Frontal cortex (tissue), 4 donors: ENCODE measurements around the gene ST3GAL3. TPM values are rescaled to one million over a fixed set of nuclear protein-coding genes. Genes with fewer than 3 reads are reported as not detected.
"Not testable (repeated sequence)": the region's sequence is repeated elsewhere in the genome, so short reads cannot be mapped to it uniquely, and the experiment has no call there.

Experiments
- DNase-seq, 2 donors: peaks; one replicate each; pipeline ENCODE4 v3.0.0; 2012; ENCODE audit warnings: low spot score in 2 of 2
- FAIRE-seq: peaks from 2 replicates; lab custom pipeline; 2012; peaks lifted over from hg19 to GRCh38; lab: Jason Lieb, UNC
- total RNA-seq: library from RNA; depleted of rRNA; stranded (reverse); fragments of >200 nt; gene quantifications from one replicate; pipeline ENCODE4 v1.2.3, GENCODE V29; 2014
- donor health status: control.
- donor health status: control.
- donor health status: control.

The ST3GAL3 gene
- total RNA-seq, 1 donor from 2014 or later: 34.2 TPM

DNA sequence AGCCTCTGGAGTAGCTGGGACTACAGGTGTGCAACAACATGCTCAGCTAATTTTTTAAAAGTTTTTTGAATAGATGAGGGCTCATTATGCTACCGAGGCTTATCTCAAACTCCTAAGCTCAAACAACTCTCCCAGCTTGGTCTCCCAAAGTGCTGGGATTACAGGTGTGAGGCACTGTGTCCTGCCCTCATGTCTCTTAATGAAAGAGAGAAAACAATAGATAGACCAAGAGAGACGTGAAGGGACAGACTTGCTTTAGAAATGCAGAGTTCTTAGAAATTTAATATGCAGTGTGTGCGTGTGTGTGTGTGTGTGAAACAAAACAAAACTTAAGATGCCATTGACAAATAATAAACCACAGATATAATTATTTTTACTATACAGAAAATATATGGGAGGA is 105.2 kb downstream of the ST3GAL3 start:
- DNase-seq (no peak), FAIRE-seq (no peak)

DNA sequence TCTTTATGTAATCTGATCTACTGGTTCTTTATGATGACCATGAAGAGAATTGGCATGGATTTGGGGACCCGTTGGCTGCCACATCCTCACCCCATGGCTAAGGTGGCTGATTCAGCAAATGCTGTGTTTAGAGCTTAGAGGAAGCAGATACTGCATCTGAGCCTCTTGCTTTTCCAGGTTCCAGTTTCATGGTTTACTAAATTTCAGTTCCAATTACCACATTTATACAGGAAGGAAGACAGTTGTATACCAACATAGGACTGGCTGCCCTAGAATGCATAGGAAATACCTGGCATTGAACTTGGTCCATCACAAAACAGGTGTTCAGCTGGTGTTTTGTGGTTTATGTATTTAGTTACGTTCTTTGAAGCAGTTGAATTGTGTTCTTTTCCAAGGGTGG is 107.1 kb downstream of the ST3GAL3 start:
- DNase-seq (no peak), FAIRE-seq (no peak)

DNA sequence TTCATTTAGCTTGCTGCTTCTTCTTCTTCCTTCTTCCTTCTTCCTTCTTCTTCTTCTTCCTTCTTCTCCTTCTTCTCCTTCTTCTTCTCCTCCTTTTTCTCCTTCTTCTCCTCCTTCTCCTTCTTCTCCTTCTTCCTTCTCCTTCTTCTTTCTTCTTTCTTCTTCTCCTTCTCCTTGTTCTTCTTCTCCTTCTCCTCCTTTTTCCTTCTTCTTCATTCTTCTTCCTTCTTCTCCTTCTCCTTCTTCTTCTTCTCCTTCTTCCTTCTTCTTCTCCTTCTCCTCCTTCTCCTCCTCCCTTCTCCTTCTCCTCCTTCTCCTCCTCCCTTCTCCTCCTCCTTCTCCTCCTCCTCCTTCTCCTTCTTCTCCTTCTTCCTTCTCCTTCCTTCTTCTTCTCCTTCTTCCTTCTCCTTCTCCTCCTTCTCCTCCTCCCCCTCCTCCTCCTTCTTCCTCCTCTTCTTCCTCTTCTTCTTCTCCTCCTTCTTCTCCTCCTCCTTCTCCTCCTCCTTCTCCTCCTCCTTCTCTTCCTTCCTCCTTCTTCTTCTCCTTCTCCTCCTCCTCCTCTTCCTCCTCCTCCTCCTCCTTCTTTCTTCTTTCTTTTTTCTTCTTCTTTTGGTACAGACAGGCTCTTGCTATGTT is 110.1 kb downstream of the ST3GAL3 start:
- DNase-seq (no peak), FAIRE-seq (no peak)

DNA sequence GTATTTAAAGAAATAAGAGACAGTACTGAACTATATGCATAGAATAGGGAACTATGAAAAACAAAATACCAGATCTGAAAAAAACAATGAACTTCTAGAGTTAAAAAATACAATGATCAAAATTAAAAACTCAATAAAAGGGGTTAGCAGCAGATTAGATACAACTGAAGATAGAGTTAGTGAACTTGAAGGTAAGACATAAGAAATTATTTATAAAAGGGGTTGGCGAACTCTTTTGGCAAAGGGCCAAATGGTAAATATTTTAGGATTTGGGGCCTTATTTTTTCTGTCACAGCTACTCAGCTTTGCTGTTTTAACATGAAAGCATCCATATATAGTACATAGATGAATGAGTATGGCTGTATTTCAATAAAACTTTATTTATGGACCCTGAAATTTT is 111.4 kb downstream of the ST3GAL3 start:
- no peak for FAIRE-seq
- no peak for DNase-seq

DNA sequence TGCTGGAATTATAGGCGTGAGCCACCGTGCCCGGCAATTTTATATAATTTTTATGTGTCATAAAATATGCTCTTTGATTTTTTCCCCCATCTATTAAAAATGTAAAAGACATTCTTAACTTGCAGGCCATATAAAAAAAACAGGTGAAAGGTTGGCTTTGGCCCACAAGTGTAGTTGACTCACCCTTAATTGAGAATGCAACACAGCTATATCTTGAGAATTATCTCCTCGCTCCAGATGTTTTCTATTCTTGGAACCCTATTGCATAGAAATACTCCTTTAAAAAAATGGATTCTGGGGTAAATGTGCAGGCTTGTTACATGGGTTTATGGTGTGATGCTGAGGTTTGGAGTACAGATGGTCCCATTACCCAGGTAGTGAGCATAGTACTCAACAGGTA is 112.0 kb downstream of the ST3GAL3 start:
- no peak for FAIRE-seq
- DNase-seq: no peak

DNA sequence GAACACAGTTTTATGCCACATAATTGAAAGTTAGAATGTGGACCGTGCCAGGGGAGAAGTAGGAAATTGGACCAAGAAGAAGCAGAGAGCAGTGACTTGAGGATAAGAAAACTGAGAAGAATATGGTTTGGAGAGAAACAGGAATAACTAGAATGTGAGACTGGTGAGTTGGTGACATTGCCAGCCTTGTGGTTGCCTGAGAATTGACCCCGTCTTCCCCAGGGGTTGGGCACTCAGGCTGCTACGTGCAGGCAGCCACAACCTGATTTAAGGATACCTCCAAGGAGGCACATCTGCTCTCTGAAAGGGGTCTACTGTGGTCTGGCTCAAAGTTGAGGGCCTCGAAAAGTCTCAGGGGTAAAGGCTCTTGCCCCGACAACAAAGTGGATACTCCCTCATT is 114.1 kb downstream of the ST3GAL3 start:
- FAIRE-seq (no peak), DNase-seq (no peak)

DNA sequence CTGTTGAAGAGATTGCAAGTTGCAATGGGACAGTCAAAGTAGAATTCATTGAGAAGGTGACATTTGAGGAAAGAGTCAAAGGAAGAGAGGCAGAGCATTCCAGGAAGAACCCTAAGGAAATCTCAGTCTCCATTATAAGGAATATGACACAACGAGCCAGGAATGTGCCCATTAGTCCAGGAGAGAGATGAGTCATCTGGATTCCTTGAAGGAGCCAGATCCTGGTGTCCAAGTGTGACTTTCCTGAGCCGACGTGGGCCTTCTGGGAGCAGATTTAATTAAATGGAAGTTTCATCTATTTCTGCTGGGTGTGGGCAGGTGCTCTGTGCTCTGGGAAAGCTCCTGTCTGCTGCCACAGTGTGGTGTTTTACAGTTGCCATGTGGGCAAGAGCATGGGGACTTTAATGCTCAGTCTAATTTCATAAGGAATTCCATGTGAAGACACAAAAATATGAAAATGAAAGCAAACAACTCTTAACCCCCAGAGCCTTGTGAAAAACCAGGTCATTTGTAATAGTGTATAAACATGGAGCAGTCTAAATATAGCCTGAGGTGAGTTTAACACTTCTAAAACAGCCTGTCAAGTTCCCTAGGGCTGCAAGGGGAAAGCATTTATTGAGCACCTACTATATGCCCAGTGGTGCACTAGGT is 114.8 kb downstream of the ST3GAL3 start:
- DNase-seq (no peak), FAIRE-seq (no peak)

DNA sequence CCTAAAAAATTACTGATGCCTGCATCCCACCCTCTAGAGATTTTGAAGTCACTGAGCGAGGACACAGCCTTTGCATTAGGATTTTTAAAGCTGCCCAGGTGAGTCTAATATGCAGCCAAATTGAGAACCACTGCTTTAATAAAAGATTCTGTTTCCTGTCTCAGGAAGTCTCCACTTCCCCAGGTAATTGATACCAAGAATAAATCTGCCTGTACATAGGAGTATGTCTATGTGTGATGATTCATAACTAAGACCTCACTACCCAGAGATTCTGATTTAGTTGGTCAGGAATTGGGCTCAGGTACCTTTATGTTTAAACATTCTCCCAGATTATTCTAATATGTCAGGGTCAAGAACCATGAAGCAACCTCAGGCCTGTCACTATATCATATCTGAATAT is 117.5 kb downstream of the ST3GAL3 start:
- DNase-seq (no peak), FAIRE-seq (no peak)

DNA sequence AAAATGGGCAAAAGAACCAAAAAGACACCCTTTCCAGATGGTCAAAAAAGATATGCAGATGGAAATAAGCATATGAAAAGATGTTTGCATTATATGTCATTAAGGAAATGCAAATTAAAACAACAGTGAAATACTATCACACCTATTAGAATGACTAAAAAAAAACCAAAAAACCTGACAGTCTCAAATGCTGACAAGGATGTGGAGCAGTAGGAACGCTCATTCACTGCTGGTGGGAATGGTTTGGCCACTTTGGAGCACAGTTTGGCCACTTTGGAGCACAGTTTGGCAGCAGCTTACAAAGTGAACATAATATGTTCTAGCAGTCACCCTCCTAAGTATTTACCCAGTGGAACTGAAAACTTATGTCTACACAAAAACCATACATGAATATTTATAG is 121.2 kb downstream of the ST3GAL3 start:
- DNase-seq (no peak), FAIRE-seq (no peak)

DNA sequence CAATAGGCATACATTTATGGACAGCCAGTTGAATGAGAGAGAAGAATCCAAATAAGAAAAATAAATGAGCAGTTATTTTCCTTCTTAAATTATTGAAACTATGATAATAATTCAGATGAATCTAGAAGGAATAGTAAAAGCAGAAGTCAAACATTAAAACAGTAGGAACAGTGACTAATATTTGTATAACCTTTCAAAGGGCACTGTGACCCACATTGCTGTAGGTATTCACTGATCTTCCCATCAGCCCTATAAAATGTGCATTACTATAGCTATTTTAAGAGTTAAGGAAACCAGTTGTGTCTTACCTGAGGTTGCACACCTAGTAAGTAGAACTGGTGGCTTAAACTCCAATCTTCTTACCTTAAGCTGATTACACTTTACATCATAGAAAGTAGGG is 123.5 kb downstream of the ST3GAL3 start:
- DNase-seq: no peak
- no peak for FAIRE-seq

DNA sequence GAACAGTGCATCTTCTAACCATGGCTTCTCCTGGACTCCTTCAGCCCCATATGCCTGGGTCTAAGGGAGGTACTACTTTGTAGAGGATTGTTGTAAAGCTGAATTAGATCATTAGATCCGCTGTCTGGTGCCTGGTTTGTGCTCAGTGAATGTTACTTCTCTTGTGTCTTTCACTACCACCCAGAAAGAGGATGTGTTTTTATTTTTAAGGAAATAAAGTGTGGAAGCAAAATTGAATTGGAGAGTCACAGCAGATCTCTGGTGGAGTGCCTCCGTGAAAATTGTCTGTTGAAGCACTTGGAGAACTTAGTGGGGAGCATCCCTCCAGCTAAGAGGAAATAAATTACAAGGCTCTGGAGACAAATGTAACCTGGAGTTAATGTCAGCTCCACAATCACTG is 124.5 kb downstream of the ST3GAL3 start:
- no peak for DNase-seq
- no peak for FAIRE-seq

DNA sequence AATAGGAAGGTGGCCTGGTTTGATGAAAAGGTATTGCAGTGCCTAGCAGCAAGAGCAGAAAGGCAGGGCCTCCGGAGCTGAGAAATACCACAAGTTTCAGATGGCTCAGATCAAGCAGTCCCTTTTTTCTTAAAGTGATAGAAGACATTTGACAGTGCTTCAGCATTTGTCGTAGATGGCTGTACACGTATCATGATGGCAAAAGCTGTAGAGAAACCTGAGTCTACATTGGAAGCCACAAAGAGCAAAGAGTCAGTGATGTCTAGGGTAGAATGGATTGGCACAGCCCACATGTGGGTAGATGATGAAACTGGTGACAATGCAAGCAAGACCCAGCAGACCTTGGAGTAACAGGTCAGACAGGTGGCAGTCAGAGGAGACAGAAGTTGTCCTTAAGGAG is 124.9 kb downstream of the ST3GAL3 start:
- FAIRE-seq: no peak
- DNase-seq: no peak

DNA sequence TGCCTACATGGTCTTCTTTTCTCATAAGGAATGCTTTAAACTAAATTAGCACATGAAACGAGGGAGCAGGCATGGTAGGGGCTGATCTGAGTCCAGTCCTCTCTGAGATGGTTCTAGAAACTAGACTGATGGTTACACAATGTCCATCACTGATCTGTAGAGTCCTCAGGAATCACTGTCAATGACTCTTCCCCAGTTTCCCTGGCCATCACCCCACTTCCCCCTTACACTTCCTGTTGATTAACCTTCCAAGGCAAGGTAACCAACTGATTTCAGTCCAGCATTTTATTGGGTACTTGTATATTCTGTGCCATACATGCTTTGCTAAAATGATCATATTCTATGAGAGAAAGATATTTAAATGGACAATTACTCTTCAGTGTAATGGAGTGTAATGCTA is 125.7 kb downstream of the ST3GAL3 start:
- DNase-seq: no peak
- no peak for FAIRE-seq

DNA sequence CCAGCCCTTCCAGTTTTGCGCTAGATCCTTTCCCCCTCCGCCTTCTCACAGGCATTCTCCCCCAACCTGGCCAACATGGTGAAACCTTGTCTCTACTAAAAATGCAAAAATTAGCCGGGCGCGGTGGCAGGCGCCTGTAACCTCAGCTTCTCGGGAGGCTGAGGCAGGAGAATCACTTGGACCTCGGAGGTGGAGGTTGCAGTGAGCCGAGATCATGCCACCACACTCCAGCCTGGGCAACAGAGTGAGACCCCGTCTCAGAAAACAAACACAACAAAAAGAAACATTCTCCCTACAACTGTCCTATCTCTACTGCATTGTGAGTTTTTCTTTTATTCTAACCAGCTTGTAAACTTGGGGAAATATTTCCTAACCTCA is 126.6 kb downstream of the ST3GAL3 start:
- DNase-seq, FAIRE-seq: not testable (repeated sequence)

DNA sequence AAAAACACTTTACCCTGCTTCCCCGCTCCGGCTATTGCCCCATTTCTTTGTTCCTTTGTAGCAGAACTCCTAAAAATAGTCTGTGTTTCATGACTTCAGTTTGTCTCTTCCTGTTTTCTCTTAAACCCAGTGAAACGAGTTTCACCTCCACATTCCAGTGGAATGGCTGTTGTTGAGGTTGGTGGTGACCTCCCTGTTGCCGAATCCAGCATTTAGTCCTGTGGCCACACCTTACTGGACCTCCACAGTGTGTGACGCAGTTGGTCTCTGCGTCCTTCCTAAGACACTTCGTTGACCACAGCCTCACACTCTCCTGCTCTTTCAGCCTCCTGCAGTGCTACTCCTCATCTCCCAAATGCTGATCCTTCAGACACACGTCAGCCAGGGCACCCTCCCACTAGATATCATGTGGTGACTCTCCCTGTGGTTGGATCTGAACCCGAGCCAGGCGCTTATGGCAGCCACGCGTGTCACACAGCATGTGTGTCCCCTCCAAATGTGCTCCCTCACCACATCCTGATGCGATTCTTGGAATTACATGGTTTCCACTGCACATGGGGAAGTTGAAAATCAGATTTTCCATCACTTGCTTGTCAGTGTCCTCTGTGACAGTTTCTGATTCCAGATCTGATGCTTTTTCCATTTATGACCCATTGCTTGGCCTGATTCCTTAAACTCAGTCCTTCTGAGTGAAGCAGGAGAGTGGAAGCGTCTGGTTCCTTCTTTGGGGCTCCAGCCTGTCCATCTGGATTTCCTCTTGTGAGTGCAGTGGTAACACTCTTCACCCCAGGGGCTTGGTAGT is 127.1 kb downstream of the ST3GAL3 start:
- FAIRE-seq (no peak), DNase-seq (no peak)

DNA sequence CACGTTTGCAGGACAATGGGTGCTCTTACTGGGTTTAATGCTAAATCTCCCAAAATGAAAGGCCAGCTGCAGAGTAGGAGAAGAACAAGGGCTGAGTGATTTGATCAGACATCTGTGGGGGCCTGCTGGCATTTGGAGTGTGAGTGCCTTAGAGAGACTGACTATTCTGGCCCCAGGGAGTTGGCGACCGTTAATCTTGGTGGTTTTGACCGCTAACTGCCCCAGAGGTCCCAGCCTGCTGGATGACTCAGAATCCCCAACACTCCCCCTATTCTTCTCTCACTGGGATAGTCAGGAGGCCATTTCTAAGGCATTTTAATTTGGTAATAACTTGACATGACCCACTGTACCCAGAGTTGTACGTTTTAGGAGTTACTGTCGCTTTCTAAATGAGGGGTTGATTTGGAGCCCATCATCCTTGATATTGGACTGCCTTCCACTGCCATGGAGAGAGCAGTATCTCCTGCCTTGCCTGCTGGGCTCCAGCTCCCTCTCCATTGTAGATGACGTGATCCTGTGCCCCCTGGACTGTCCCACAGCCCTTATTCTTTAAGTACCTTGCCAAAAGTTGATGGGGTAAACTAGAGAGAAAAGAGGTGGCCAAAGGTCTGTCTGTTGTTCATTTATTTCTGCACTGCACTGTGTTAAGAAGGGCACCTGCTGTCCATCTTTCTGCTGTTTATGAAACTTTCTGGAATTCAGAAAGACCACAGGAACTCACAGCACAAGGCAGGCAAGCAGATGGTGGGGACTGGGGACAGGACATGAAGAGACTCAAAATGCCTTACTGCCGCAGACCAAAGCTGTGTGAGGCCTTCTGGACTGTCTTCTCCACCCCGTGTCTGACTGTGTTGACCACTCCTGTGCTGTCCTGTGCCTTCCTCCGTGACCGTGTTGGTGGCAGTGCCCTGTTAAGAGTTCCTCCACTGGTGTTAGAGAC is 128.0 kb downstream of the ST3GAL3 start:
- no peak for DNase-seq
- no peak for FAIRE-seq

DNA sequence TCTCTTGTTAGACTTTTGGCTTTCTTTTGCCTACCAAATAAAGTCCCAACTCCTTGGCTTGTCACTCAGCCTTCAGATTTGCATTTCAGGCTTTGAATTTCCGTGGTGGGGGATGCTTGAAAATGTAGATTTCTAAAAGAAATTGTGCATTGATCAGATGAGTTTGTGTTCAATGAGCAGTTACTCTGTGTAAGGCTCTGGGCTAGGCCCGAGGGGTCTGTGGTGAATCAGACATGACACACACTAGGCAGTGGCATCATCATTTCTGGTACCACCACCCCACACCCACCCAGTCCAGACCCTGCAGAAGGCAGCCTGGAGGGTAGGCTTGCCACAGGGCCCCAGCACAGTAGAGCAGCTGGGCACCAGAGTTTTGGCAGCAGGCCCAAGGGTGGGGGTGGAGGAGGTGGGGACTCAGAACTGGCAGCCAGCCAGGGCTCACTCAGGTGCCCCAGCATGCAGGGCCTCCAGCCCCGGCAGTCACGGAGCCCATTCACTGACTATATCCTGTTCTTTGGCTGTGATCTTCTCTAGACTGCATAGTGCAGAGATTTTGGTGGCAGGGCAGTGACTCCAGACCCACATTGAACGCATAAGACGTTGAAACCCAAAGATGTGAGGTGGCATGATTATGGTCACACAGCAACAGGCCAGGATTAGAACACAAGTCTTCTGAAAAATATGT is 129.1 kb downstream of the ST3GAL3 start:
- no peak for DNase-seq
- FAIRE-seq: no peak

DNA sequence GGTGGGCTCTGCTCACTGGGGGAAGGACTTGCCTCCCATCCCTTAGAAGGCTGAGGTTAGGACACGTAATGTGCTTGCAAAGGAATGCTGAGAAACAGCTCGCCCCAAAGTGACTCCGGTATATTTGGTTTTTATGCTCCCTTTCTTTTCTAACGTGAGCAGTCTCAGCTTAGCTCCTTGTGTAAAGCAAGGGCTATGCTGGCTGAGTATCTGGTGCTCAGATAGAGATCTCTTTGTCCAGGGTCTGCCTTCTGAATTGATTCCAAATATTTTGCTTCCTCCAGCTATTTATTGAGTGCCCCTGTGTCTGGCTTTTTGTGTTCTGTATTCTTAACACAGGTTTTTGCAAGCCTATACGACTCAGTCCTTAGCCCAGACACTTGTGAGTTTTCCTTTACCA is 131.7 kb downstream of the ST3GAL3 start:
- DNase-seq: no peak
- FAIRE-seq: no peak

DNA sequence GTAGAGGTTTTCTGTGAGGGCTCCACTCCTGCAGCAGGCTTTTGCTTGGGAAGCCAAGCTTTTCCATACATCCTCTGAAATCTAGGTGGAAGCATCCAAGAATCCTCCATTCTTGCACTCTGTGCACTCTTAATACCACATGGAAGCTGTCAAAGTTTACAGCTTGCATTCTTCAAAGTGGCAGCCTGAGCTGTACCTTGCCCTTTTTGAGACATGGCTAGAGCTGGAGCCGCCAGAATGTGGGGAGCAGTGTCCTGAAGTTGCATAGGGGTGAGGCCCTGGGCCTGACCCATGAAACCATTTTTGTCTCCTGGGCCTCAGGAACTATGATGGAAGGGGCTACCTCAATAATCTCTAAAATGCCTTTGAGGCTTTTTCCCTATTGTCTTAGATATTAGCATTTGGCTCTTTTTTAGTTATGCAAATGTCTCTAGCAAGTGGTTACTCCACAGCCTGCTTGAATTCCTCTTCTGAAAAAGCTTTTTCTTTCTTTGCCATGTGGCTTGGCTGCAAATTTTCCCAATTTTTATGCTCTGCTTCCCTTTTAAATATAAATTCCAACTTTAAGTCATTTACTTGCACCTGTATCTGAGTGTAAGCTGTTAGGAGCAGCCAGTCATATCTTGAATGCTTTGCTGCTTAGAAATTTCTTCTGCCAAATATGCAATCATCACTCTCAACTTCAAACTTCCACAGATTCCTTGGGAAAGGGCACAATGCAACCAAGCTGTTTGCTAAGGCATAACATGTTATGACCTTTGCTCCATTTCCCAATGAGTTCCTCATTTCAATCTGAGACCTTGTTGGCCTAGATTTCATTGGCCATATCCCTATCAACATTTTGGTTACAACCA is 134.2 kb downstream of the ST3GAL3 start:
- no peak for FAIRE-seq
- no peak for DNase-seq
